ENCODE results near the gene TULP1. TPM values are rescaled to one million over a fixed set of nuclear protein-coding genes. Genes with fewer than 3 reads are reported as not detected.
"Not testable (repeated sequence)": the region's sequence is repeated elsewhere in the genome, so short reads cannot be mapped to it uniquely, and the experiment has no call there.

The TULP1 gene
- total RNA-seq, 1 experiment from 2014 or later: not detected

GRCh38 chr6:35541836-35542235 is 29.1 kb upstream of the TULP1 start:
- CTCF ChIA-PET: no interaction called here

GRCh38 chr6:35539223-35539622 is 26.5 kb upstream of the TULP1 start:
- DNase-seq: no peak
- CTCF ChIA-PET: no interaction called here
- intact Hi-C loops (cut with micrococcal nuclease; ENCODE audit: unreplicated experiment): no loop called here
- BruUV-seq (replicated peaks): no TSS peak
- TF ChIP-seq CTCF (IDR thresholded peaks at IDR 0.05; ENCODE audit: unreplicated experiment): no peak
- H3K27me3 Mint-ChIP-seq (ENCODE audit: unreplicated experiment): peaks cover 18% of the 10 kb centered on the region
- no peaks in the 10 kb centered on the region for H3K9me3 Mint-ChIP-seq (ENCODE audit: low read depth, unreplicated experiment)
- H3K4me3 Mint-ChIP-seq (ENCODE audit: low read depth, unreplicated experiment): no peak overlapping the region
- H3K36me3 Mint-ChIP-seq (ENCODE audit: insufficient read depth, unreplicated experiment): no peaks in the 10 kb centered on the region
- H3K4me1 Mint-ChIP-seq (ENCODE audit: low read depth, unreplicated experiment): no peaks in the 10 kb centered on the region
- no peak overlapping the region for H3K27ac Mint-ChIP-seq (ENCODE audit: unreplicated experiment)

More at GRCh38 chr6:35541836-35542235, 29.1 kb upstream of the TULP1 start:
- peaks cover 24% of the 10 kb centered on the region for H3K27me3 Mint-ChIP-seq (ENCODE audit: unreplicated experiment)
- no peaks in the 10 kb centered on the region for H3K36me3 Mint-ChIP-seq (ENCODE audit: insufficient read depth, unreplicated experiment)
- no peak for DNase-seq
- no peaks in the 10 kb centered on the region for H3K9me3 Mint-ChIP-seq (ENCODE audit: low read depth, unreplicated experiment)
- no TSS peak for BruUV-seq (replicated peaks)
- intact Hi-C loops (cut with micrococcal nuclease; ENCODE audit: unreplicated experiment): no loop called here
- no peaks in the 10 kb centered on the region for H3K4me1 Mint-ChIP-seq (ENCODE audit: low read depth, unreplicated experiment)
- no peak overlapping the region for H3K4me3 Mint-ChIP-seq (ENCODE audit: low read depth, unreplicated experiment)
- H3K27ac Mint-ChIP-seq (ENCODE audit: unreplicated experiment): no peak overlapping the region
- no peak for TF ChIP-seq CTCF (IDR thresholded peaks at IDR 0.05; ENCODE audit: unreplicated experiment)

GRCh38 chr6:35535847-35536246 is 23.2 kb upstream of the TULP1 start:
- DNase-seq; H3K27ac Mint-ChIP-seq (ENCODE audit: unreplicated experiment); intact Hi-C loops (cut with micrococcal nuclease; ENCODE audit: unreplicated experiment); H3K9me3 Mint-ChIP-seq (ENCODE audit: low read depth, unreplicated experiment); H3K36me3 Mint-ChIP-seq (ENCODE audit: insufficient read depth, unreplicated experiment); H3K4me3 Mint-ChIP-seq (ENCODE audit: low read depth, unreplicated experiment); H3K4me1 Mint-ChIP-seq (ENCODE audit: low read depth, unreplicated experiment); BruUV-seq (replicated peaks); CTCF ChIA-PET: not testable (repeated sequence)
- peaks cover 32% of the 10 kb centered on the region for H3K27me3 Mint-ChIP-seq (ENCODE audit: unreplicated experiment)

- Mint-ChIP-seq H3K4me1 (ENCODE audit: low read depth, unreplicated experiment) (no peaks in the 10 kb centered on the region), H3K27ac (ENCODE audit: unreplicated experiment) (no peak overlapping the region), H3K36me3 (ENCODE audit: insufficient read depth, unreplicated experiment) (no peaks in the 10 kb centered on the region), H3K9me3 (ENCODE audit: low read depth, unreplicated experiment) (no peaks in the 10 kb centered on the region), H3K4me3 (ENCODE audit: low read depth, unreplicated experiment) (no peak overlapping the region), H3K27me3 (ENCODE audit: unreplicated experiment) (peaks cover 32% of the 10 kb centered on the region)
- BruUV-seq (replicated peaks): no TSS peak
- TF ChIP-seq CTCF (IDR thresholded peaks at IDR 0.05; ENCODE audit: unreplicated experiment): no peak
- CTCF ChIA-PET: no interaction called here
- intact Hi-C loops (cut with micrococcal nuclease; ENCODE audit: unreplicated experiment): no loop called here
- DNase-seq: no peak
Observed at GRCh38 chr6:35534407-35535170, 21.9 kb upstream of the TULP1 start.

- no peak for DNase-seq
- TF ChIP-seq CTCF (IDR thresholded peaks at IDR 0.05; ENCODE audit: unreplicated experiment): no peak
- CTCF ChIA-PET: no interaction called here
- BruUV-seq (replicated peaks): no TSS peak
- Mint-ChIP-seq H3K9me3 (ENCODE audit: low read depth, unreplicated experiment) (no peaks in the 10 kb centered on the region), H3K27me3 (ENCODE audit: unreplicated experiment) (peaks cover 32% of the 10 kb centered on the region), H3K27ac (ENCODE audit: unreplicated experiment) (no peak overlapping the region), H3K4me3 (ENCODE audit: low read depth, unreplicated experiment) (no peak overlapping the region), H3K36me3 (ENCODE audit: insufficient read depth, unreplicated experiment) (no peaks in the 10 kb centered on the region), H3K4me1 (ENCODE audit: low read depth, unreplicated experiment) (no peaks in the 10 kb centered on the region)
- intact Hi-C loops (cut with micrococcal nuclease; ENCODE audit: unreplicated experiment): no loop called here
Observed at GRCh38 chr6:35533981-35534380, 21.3 kb upstream of the TULP1 start.
